ENCODE data around the gene ARRB1. TPM values are rescaled to one million over a fixed set of nuclear protein-coding genes. Genes with fewer than 3 reads are reported as not detected.
A peak's percentile ranks its signal among the peaks of the same experiment; 100 is the strongest.

Gene ARRB1
- total RNA-seq, 4 donors from 2014 or later = 23.1 to 61.8 (median 44.8) TPM

DNA sequence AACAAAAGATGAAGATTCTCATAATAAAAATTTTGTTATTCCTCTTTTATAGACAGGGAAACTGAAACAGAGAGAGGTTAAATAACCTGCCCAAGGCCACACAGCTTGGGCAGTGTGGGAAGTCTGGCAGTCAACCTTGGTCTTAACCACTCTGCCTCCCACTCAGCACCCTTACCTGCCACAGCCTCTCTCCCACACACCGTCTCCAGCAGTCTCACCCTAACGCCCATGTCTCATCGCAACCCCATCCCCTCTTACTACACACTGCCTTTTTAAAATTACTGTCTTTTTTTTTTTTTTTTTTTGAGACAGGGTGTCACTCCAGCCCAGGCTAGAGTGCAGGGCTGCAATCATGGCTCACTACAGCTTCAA, 25.0 kb downstream of the ARRB1 start:
- H3K27me3 ChIP-seq = no peaks in the 10 kb centered on the region
- H3K4me1 ChIP-seq = peaks cover 5 to 9% of the 10 kb centered on the region in 2 donors
- H3K9me3 ChIP-seq = no peaks in the 10 kb centered on the region
- no peaks in the 10 kb centered on the region for H3K36me3 ChIP-seq
- no peak overlapping the region for H3K4me3 ChIP-seq
- DNase-seq = no peak
- intact Hi-C loops (cut with DNase I; ENCODE audit: low total_unique reads) = no loop called here
- H3K27ac ChIP-seq = peak overlapping the region; percentile 75 to 76
- no peak for TF ChIP-seq POLR2A (IDR thresholded peaks at IDR 0.05)
- TF ChIP-seq, protein P1, sequence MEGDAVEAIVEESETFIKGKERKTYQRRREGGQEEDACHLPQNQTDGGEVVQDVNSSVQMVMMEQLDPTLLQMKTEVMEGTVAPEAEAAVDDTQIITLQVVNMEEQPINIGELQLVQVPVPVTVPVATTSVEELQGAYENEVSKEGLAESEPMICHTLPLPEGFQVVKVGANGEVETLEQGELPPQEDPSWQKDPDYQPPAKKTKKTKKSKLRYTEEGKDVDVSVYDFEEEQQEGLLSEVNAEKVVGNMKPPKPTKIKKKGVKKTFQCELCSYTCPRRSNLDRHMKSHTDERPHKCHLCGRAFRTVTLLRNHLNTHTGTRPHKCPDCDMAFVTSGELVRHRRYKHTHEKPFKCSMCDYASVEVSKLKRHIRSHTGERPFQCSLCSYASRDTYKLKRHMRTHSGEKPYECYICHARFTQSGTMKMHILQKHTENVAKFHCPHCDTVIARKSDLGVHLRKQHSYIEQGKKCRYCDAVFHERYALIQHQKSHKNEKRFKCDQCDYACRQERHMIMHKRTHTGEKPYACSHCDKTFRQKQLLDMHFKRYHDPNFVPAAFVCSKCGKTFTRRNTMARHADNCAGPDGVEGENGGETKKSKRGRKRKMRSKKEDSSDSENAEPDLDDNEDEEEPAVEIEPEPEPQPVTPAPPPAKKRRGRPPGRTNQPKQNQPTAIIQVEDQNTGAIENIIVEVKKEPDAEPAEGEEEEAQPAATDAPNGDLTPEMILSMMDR (IDR thresholded peaks at IDR 0.05) = no peak

DNA sequence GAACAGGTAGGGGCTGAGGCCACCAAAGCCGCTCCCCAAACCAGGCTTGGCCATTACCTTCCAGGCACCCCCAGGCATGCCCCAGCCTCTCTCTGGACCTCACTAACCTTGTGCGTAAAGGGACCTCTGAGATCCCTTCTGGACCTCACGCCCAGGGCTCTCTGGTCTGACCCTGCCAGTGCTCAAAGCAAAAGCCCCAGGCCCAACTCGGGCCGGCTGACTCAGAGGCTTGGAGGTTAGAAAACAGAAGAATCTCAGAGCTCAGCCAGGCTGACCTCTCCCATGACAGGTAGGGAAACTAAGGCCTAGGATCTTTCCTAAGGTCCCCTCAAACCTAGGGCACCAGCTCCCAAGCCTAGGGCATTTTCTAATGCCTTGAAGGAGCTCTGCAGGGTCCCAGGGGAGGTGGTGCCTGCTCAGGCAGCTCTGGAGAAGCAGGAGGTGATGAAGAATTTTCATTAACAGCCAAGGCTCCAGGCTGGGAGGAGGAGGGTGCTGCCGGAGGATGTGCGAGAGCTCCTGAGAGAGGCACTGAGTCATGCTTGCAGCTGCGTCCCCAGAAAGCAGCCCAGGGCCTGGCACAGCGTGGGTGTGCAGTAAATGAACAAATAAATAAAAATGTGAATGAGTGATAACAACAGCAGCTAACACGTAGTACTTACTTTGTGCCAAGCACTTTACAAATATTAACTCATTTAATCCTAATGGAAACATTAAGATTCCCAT, 25.6 kb downstream of the ARRB1 start:
- Histone ChIP-seq H3K27ac (peak overlapping the region; percentile 75 to 76), H3K27me3 (no peaks in the 10 kb centered on the region), H3K4me3 (no peak overlapping the region), H3K9me3 (no peaks in the 10 kb centered on the region), H3K4me1 (peaks cover 5 to 11% of the 10 kb centered on the region in 2 donors), H3K36me3 (no peaks in the 10 kb centered on the region)
- intact Hi-C loops (cut with DNase I; ENCODE audit: low total_unique reads) = no loop called here
- TF ChIP-seq, protein P1 (IDR thresholded peaks at IDR 0.05) = no peak
- no peak for TF ChIP-seq POLR2A (IDR thresholded peaks at IDR 0.05)
- DNase-seq = peak; percentile 68 to 69

DNA sequence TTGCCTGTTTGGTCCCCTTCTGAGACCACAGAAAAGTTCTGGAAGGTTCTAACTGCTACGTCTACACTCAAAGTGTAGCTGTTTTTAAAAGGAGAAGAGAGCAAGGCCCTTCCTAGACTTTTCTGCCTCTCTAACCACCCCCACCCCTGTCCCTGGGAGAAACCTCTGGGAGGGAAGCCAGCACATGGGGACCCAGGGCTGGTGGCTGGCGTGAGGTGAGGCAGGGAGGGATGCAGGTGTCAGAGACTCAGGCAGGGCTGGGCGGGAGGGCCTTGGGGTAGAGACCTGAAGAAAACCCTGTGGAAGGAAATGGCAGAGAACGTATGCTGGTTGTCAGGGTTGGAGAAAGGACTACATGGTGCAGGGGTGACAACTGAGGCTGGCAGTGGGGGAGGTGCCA, 26.7 kb downstream of the ARRB1 start:
- Histone ChIP-seq H3K27me3 (no peaks in the 10 kb centered on the region), H3K4me3 (no peak overlapping the region), H3K9me3 (no peaks in the 10 kb centered on the region), H3K36me3 (no peaks in the 10 kb centered on the region), H3K27ac (peak overlapping the region; percentile 75 to 76), H3K4me1 (peaks cover 5 to 16% of the 10 kb centered on the region in 2 donors)
- DNase-seq = no peak
- intact Hi-C loops (cut with DNase I; ENCODE audit: low total_unique reads) = no loop called here
- TF ChIP-seq, protein P1 (IDR thresholded peaks at IDR 0.05) = no peak
- no peak for TF ChIP-seq POLR2A (IDR thresholded peaks at IDR 0.05)

DNA sequence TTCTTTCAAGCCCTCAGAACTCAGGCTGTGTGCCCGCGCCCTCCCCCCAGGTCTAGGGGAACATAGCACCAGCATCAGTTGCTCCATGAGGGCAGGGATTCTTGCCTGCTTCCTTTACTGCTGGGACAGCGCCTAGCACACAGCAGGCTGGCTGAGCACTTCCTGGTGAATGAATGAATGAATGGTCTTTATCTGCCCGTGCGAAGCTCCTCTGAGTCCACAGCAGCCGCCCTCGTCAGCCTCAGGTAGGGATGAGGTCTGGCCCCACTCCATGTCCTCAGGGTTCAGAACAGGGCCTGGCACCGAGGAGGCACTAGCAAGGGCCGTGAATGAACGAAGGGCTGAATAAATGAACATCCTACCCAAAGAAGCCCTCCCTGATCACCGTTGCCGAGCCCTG, 27.3 kb downstream of the ARRB1 start:
- intact Hi-C loops (cut with DNase I; ENCODE audit: low total_unique reads) = no loop called here
- Histone ChIP-seq H3K27me3 (no peaks in the 10 kb centered on the region), H3K4me1 (peaks cover 5 to 20% of the 10 kb centered on the region in 2 donors), H3K9me3 (no peaks in the 10 kb centered on the region), H3K27ac (no peak overlapping the region), H3K4me3 (no peak overlapping the region), H3K36me3 (no peaks in the 10 kb centered on the region)
- TF ChIP-seq, protein P1 (IDR thresholded peaks at IDR 0.05) = no peak
- TF ChIP-seq POLR2A (IDR thresholded peaks at IDR 0.05) = no peak
- no peak for DNase-seq

DNA sequence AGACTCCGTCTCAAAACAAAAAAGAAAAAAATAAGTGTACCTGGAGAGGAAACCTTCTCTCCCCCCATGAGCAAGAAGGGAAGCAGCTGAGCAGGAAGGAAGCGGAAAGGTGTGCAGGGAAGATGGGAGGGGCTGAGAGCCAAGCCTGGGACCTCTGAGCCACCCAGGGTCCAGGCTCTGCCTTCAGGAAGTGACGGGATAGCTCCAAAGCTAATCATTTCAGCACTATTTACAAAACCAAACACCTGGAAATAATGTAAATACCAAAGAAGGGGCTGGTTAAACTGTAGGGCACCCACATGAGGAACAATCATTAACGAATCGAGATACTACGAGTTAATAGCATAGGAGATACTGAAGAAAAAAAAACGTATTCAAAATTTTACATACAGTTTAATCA, 27.9 kb downstream of the ARRB1 start:
- Histone ChIP-seq H3K9me3 (no peaks in the 10 kb centered on the region), H3K27me3 (no peaks in the 10 kb centered on the region), H3K36me3 (no peaks in the 10 kb centered on the region), H3K27ac (no peak overlapping the region), H3K4me3 (no peak overlapping the region), H3K4me1 (peaks cover 2 to 20% of the 10 kb centered on the region in 2 donors)
- no peak for DNase-seq
- no peak for TF ChIP-seq POLR2A (IDR thresholded peaks at IDR 0.05)
- TF ChIP-seq, protein P1 (IDR thresholded peaks at IDR 0.05) = no peak
- intact Hi-C loops (cut with DNase I; ENCODE audit: low total_unique reads) = no loop called here
